Fibroblast of the aortic adventitia (primary cell): ENCODE measurements around the gene SHOX. TPM values are rescaled to one million over a fixed set of nuclear protein-coding genes. Genes with fewer than 3 reads are reported as not detected.
"Not testable (repeated sequence)": the region's sequence is repeated elsewhere in the genome, so short reads cannot be mapped to it uniquely, and the experiment has no call there.

Experiments
- DNase-seq: peaks from one replicate; pipeline ENCODE4 v3.0.0-alpha.2; 2010; ENCODE audit warnings: low read depth
- H3K4me3 ChIP-seq: 2 replicates; pipeline ENCODE4 v1.5.1; 2011; ENCODE audit warnings: low read depth, mild to moderate bottlenecking, control low read depth, low read length, moderate library complexity
- total RNA-seq: library from RNA; depleted of rRNA; stranded (reverse); fragments of >200 nt; gene quantifications from 2 replicates; pipeline ENCODE4 v1.2.3, GENCODE V29; 2012; ENCODE audit warnings: low replicate concordance
- TF ChIP-seq, protein P1 (sequence below): IDR thresholded peaks from 2 replicates; pipeline ENCODE4 v1.5.1; 2011; ENCODE audit warnings: mild to moderate bottlenecking, low read length, control low read depth, inconsistent platforms; ENCODE audit not compliant: insufficient read depth

Gene SHOX
- total RNA-seq, 1 donor = not detected

- H3K4me3 ChIP-seq = no peak overlapping the region
- TF ChIP-seq, protein P1, sequence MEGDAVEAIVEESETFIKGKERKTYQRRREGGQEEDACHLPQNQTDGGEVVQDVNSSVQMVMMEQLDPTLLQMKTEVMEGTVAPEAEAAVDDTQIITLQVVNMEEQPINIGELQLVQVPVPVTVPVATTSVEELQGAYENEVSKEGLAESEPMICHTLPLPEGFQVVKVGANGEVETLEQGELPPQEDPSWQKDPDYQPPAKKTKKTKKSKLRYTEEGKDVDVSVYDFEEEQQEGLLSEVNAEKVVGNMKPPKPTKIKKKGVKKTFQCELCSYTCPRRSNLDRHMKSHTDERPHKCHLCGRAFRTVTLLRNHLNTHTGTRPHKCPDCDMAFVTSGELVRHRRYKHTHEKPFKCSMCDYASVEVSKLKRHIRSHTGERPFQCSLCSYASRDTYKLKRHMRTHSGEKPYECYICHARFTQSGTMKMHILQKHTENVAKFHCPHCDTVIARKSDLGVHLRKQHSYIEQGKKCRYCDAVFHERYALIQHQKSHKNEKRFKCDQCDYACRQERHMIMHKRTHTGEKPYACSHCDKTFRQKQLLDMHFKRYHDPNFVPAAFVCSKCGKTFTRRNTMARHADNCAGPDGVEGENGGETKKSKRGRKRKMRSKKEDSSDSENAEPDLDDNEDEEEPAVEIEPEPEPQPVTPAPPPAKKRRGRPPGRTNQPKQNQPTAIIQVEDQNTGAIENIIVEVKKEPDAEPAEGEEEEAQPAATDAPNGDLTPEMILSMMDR = no peak
- DNase-seq = no peak
Observed at GRCh38 chrX:649166-649565, 18.6 kb downstream of the SHOX start.

GRCh38 chrX:650324-650723 is 19.7 kb downstream of the SHOX start:
- TF ChIP-seq, protein P1 = no peak
- no peak for DNase-seq
- H3K4me3 ChIP-seq = no peak overlapping the region

GRCh38 chrX:650811-651210 is 20.2 kb downstream of the SHOX start:
- H3K4me3 ChIP-seq = no peak overlapping the region
- TF ChIP-seq, protein P1 = no peak
- DNase-seq = no peak

GRCh38 chrX:651922-652321 is 21.3 kb downstream of the SHOX start:
- DNase-seq, H3K4me3 ChIP-seq: not testable (repeated sequence)

GRCh38 chrX:652341-652741 is 21.8 kb downstream of the SHOX start:
- DNase-seq = no peak
- TF ChIP-seq, protein P1 = no peak
- no peak overlapping the region for H3K4me3 ChIP-seq

DNA sequence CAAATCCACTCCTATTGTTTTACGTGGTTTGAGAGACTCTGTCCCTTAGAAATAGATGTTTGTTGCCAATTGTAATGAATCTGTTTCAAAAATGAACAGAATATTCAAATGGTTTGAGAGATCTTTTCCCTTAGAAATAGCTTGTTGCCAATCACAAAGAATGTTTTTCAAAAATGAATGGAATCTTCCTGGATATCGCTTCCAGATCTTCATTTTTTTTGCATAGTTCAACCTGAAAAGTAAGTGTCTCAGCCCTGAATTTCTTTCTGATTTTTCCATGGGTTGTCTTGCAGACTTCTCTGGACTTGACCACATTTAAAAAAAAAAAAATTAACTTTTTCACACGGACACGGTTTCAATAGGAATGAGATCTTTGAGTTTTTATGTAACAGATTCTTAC is 22.7 kb downstream of the SHOX start:
- no peak overlapping the region for H3K4me3 ChIP-seq
- TF ChIP-seq, protein P1 = no peak

DNA sequence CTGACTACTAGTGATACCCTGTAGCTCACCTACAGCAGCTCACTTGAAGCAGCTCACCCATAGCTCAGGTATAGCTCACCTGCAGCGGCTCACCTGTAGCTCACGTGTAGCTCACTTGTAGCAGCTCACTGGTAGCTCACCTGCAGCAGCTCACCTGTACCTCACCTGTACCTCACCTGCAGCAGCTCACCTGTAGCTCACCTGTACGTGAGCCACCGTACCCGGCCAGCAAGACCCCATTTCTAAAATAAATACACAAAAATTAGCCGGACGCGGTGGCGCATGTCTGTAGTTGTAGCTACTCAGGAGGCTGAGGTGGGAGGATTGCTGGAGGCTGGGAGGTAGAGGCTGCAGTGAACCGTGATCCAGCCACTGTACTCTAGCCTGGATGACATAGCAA is 30.6 kb downstream of the SHOX start:
- TF ChIP-seq, protein P1 = no peak
- DNase-seq = no peak
- no peak overlapping the region for H3K4me3 ChIP-seq

More for the DNA sequence above, 22.7 kb downstream of the SHOX start:
- no peak for DNase-seq
